Measurements from ENCODE around the gene SMCO4. TPM values are rescaled to one million over a fixed set of nuclear protein-coding genes. Genes with fewer than 3 reads are reported as not detected.

The SMCO4 gene
- total RNA-seq, 1 donor from 2014 or later: 9.6 TPM

GRCh38 chr11:93477684-93478234, 65.4 kb downstream of the SMCO4 start:
- TF ChIP-seq, protein P1, sequence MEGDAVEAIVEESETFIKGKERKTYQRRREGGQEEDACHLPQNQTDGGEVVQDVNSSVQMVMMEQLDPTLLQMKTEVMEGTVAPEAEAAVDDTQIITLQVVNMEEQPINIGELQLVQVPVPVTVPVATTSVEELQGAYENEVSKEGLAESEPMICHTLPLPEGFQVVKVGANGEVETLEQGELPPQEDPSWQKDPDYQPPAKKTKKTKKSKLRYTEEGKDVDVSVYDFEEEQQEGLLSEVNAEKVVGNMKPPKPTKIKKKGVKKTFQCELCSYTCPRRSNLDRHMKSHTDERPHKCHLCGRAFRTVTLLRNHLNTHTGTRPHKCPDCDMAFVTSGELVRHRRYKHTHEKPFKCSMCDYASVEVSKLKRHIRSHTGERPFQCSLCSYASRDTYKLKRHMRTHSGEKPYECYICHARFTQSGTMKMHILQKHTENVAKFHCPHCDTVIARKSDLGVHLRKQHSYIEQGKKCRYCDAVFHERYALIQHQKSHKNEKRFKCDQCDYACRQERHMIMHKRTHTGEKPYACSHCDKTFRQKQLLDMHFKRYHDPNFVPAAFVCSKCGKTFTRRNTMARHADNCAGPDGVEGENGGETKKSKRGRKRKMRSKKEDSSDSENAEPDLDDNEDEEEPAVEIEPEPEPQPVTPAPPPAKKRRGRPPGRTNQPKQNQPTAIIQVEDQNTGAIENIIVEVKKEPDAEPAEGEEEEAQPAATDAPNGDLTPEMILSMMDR (IDR thresholded peaks at IDR 0.05): no peak
- no peak for TF ChIP-seq POLR2A (IDR thresholded peaks at IDR 0.05)
- no peak for TF ChIP-seq POLR2AphosphoS5 (IDR thresholded peaks at IDR 0.05; ENCODE audit: insufficient read depth in 1 of 2, low read depth in 1 of 2)

GRCh38 chr11:93476796-93477195, 66.4 kb downstream of the SMCO4 start:
- DNase-seq (ENCODE audit: extremely low spot score in 2 of 2): no peak
- H3K4me3 ChIP-seq: no peak overlapping the region
- H3K36me3 ChIP-seq: no peaks in the 10 kb centered on the region
- H3K27ac ChIP-seq: no peak overlapping the region
- H3K4me1 ChIP-seq: no peaks in the 10 kb centered on the region
- TF ChIP-seq POLR2A (IDR thresholded peaks at IDR 0.05) (no peak), POLR2AphosphoS5 (IDR thresholded peaks at IDR 0.05; ENCODE audit: insufficient read depth in 1 of 2, low read depth in 1 of 2) (no peak)
- TF ChIP-seq, protein P1 (IDR thresholded peaks at IDR 0.05): no peak
- intact Hi-C loops (cut with DNase I): no loop called here
- H3K27me3 ChIP-seq: no peaks in the 10 kb centered on the region
- H3K9me3 ChIP-seq: no peaks in the 10 kb centered on the region

More at GRCh38 chr11:93477684-93478234, 65.4 kb downstream of the SMCO4 start:
- Histone ChIP-seq H3K4me3 (no peak overlapping the region), H3K27me3 (no peaks in the 10 kb centered on the region), H3K27ac (no peak overlapping the region), H3K9me3 (no peaks in the 10 kb centered on the region), H3K36me3 (no peaks in the 10 kb centered on the region), H3K4me1 (no peaks in the 10 kb centered on the region)
- no peak for DNase-seq (ENCODE audit: extremely low spot score in 2 of 2)
- intact Hi-C loops (cut with DNase I): no loop called here

DNA sequence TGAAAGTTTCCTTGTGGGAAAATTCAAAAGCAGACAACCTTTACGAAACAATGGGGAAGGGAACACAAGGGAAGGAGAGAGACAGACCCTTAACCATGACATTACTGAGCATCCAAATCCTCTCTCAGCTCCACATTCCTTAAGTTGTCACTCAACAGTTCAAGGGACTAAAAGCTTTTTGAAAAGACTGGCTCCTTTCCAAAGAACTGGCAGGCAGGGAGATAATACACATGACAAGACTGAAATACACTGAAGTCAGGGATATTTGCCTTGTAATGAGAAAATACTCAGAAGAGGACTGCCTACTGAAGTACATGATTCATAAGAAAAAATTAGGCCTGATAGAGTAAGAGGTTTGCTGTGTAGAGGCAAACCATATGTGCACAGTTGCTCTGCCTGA, 69.1 kb downstream of the SMCO4 start:
- Histone ChIP-seq H3K4me3 (no peak overlapping the region), H3K27ac (no peak overlapping the region), H3K27me3 (no peaks in the 10 kb centered on the region), H3K4me1 (no peaks in the 10 kb centered on the region), H3K36me3 (no peaks in the 10 kb centered on the region), H3K9me3 (no peaks in the 10 kb centered on the region)
- TF ChIP-seq, protein P1 (IDR thresholded peaks at IDR 0.05): no peak
- no peak for TF ChIP-seq POLR2AphosphoS5 (IDR thresholded peaks at IDR 0.05; ENCODE audit: insufficient read depth in 1 of 2, low read depth in 1 of 2)
- no peak for TF ChIP-seq POLR2A (IDR thresholded peaks at IDR 0.05)
- DNase-seq (ENCODE audit: extremely low spot score in 2 of 2): no peak
- intact Hi-C loops (cut with DNase I): no loop called here

GRCh38 chr11:93468290-93468689, 74.9 kb downstream of the SMCO4 start:
- H3K36me3 ChIP-seq: no peaks in the 10 kb centered on the region
- no peak for DNase-seq (ENCODE audit: extremely low spot score in 2 of 2)
- intact Hi-C loops (cut with DNase I): no loop called here

DNA sequence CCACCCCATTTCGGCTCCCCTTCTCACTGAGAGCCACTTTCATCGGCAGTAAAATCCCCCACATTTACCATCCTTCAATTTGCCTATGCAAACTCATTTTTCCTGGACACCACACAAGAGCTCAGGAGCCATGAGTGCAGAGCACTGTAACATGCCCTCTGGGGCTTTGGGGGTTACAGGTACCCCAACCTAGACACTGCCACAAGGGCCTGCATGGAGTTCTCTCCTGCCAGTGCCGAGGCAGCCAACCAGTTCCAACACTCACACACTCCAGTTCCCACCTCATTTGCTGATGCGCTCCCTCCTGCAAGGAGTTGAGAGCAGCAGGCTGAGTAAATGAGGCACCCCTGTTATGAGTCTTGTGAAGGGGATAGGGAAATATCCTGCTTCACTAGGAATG, 76.1 kb downstream of the SMCO4 start:
- TF ChIP-seq, protein P1 (IDR thresholded peaks at IDR 0.05): no peak
- TF ChIP-seq POLR2A (IDR thresholded peaks at IDR 0.05) (no peak), POLR2AphosphoS5 (IDR thresholded peaks at IDR 0.05; ENCODE audit: insufficient read depth in 1 of 2, low read depth in 1 of 2) (no peak)

More at GRCh38 chr11:93468290-93468689, 74.9 kb downstream of the SMCO4 start:
- Histone ChIP-seq H3K27me3 (no peaks in the 10 kb centered on the region), H3K4me1 (no peaks in the 10 kb centered on the region), H3K9me3 (no peaks in the 10 kb centered on the region), H3K4me3 (no peak overlapping the region), H3K27ac (no peak overlapping the region)
- TF ChIP-seq, protein P1 (IDR thresholded peaks at IDR 0.05): no peak
- TF ChIP-seq POLR2AphosphoS5 (IDR thresholded peaks at IDR 0.05; ENCODE audit: insufficient read depth in 1 of 2, low read depth in 1 of 2) (no peak), POLR2A (IDR thresholded peaks at IDR 0.05) (no peak)

More for the DNA sequence above, 76.1 kb downstream of the SMCO4 start:
- Histone ChIP-seq H3K4me3 (no peak overlapping the region), H3K27ac (no peak overlapping the region), H3K9me3 (no peaks in the 10 kb centered on the region), H3K36me3 (no peaks in the 10 kb centered on the region), H3K4me1 (no peaks in the 10 kb centered on the region), H3K27me3 (no peaks in the 10 kb centered on the region)
- no peak for DNase-seq (ENCODE audit: extremely low spot score in 2 of 2)
- intact Hi-C loops (cut with DNase I): no loop called here
